ENCODE data around the gene STK24. TPM values are rescaled to one million over a fixed set of nuclear protein-coding genes. Genes with fewer than 3 reads are reported as not detected.
A peak's percentile ranks its signal among the peaks of the same experiment; 100 is the strongest.

The STK24 gene
- total RNA-seq, 2 experiments from 2014 or later, result 134 to 148 TPM

GRCh38 chr13:98480915-98481877 lies 95.7 kb downstream of the STK24 start:
- Mint-ChIP-seq H3K4me3 (peak overlapping the region; percentile 0), H3K9me3 (ENCODE audit: low read depth) (no peaks in the 10 kb centered on the region), H3K27ac (peak overlapping the region; percentile 78), H3K36me3 (peaks cover 16% of the 10 kb centered on the region), H3K27me3 (no peaks in the 10 kb centered on the region), H3K4me1 (peaks cover 87% of the 10 kb centered on the region)
- CTCF ChIA-PET, result interaction anchor here (1.1 to 3.0 kb wide), 5 partner anchors 15 to 172 kb away, joined by 3 to 17 read pairs (median 6); no protein-coding TSS in a partner anchor
- peak; percentile 45 for ATAC-seq
- DNase-seq, result peak; percentile 73

- CTCF ChIA-PET, result no interaction called here
- Mint-ChIP-seq H3K27ac (no peak overlapping the region), H3K36me3 (peaks cover 22% of the 10 kb centered on the region), H3K4me1 (peaks cover 79% of the 10 kb centered on the region), H3K27me3 (no peaks in the 10 kb centered on the region), H3K9me3 (ENCODE audit: low read depth) (no peaks in the 10 kb centered on the region), H3K4me3 (no peak overlapping the region)
- ATAC-seq, result no peak
- DNase-seq, result no peak
Measured at GRCh38 chr13:98479496-98480003, 97.4 kb downstream of the STK24 start.

GRCh38 chr13:98478189-98479129 lies 98.4 kb downstream of the STK24 start:
- ATAC-seq (no peak), DNase-seq (peak; percentile 68)
- peaks cover 2% of the 10 kb centered on the region for H3K9me3 Mint-ChIP-seq (ENCODE audit: low read depth)
- CTCF ChIA-PET, result no interaction called here
- peak overlapping the region; percentile 39 for H3K27ac Mint-ChIP-seq
- H3K4me3 Mint-ChIP-seq, result peak overlapping the region; percentile 0
- H3K36me3 Mint-ChIP-seq, result peaks cover 33% of the 10 kb centered on the region
- no peaks in the 10 kb centered on the region for H3K27me3 Mint-ChIP-seq
- H3K4me1 Mint-ChIP-seq, result peaks cover 75% of the 10 kb centered on the region

GRCh38 chr13:98476538-98476966 lies 100.4 kb downstream of the STK24 start:
- peak overlapping the region; percentile 61 for H3K27ac Mint-ChIP-seq
- no peaks in the 10 kb centered on the region for H3K27me3 Mint-ChIP-seq
- peaks cover 2% of the 10 kb centered on the region for H3K9me3 Mint-ChIP-seq (ENCODE audit: low read depth)
- peaks cover 51% of the 10 kb centered on the region for H3K36me3 Mint-ChIP-seq
- peaks cover 71% of the 10 kb centered on the region for H3K4me1 Mint-ChIP-seq
- ATAC-seq (peak; percentile 87), DNase-seq (peak; percentile 97)
- CTCF ChIA-PET, result interaction anchor here (0.6 to 1.6 kb wide), 6 partner anchors 10 to 177 kb away, joined by 3 to 5 read pairs (median 4); no protein-coding TSS in a partner anchor
- H3K4me3 Mint-ChIP-seq, result peak overlapping the region; percentile 51

DNA sequence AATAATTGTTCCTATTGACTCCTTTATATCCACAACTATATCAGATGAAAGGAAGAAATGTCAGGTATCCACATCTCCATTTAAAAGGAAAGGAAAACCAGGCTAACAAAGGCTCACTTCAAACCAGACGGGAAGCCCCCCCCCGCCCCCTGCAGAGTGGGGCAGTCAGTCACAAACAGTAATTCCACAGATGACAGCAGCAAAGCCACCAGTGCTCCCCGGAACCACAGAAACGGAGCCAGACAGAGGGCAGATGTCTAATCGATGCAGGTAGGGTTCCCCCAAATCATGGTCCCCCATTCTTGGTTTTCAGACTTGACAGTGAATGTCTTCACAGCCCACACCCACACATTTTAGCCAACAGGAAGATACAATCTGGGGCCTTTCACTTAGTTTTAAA lies 100.8 kb downstream of the STK24 start:
- H3K9me3 Mint-ChIP-seq (ENCODE audit: low read depth), result peaks cover 2% of the 10 kb centered on the region
- H3K36me3 Mint-ChIP-seq, result peaks cover 53% of the 10 kb centered on the region
- H3K4me3 Mint-ChIP-seq, result peak overlapping the region; percentile 51
- H3K27ac Mint-ChIP-seq, result peak overlapping the region; percentile 61
- ATAC-seq (peak; percentile 48), DNase-seq (peak; percentile 85)
- H3K27me3 Mint-ChIP-seq, result no peaks in the 10 kb centered on the region
- CTCF ChIA-PET, result interaction anchor here (0.6 to 1.6 kb wide), 6 partner anchors 9 to 177 kb away, joined by 3 to 5 read pairs (median 4); no protein-coding TSS in a partner anchor
- peaks cover 68% of the 10 kb centered on the region for H3K4me1 Mint-ChIP-seq

- CTCF ChIA-PET, result interaction anchor here (0.6 to 1.6 kb wide), 3 partner anchors 9 to 137 kb away, joined by 3 to 5 read pairs (median 3); no protein-coding TSS in a partner anchor
- Mint-ChIP-seq H3K4me3 (no peak overlapping the region), H3K27ac (no peak overlapping the region), H3K9me3 (ENCODE audit: low read depth) (peaks cover 2% of the 10 kb centered on the region), H3K27me3 (no peaks in the 10 kb centered on the region), H3K36me3 (peaks cover 52% of the 10 kb centered on the region), H3K4me1 (peaks cover 64% of the 10 kb centered on the region)
- ATAC-seq (no peak), DNase-seq (no peak)
Measured at GRCh38 chr13:98475522-98475921, 101.4 kb downstream of the STK24 start.

DNA sequence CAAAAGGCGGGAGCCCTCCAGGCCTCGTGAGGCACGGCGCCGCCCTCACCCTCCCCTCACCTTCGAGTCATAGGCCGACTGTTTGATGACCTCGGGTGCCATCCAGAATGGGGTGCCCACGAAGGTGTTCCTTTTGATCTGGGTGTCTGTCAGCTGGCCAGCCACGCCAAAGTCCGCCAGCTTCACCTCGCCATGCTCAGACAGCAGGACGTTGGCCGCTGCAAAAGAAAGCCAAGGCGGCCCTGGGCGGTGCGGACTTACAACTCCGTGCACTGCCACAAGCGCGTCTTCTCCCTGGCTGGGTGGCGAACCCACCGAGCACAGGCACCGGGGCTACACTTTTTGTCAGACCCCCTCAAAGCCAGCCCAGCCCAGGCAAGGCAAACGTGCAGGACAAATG lies 102.1 kb downstream of the STK24 start:
- Mint-ChIP-seq H3K4me3 (no peak overlapping the region), H3K27ac (no peak overlapping the region), H3K9me3 (ENCODE audit: low read depth) (peaks cover 2% of the 10 kb centered on the region), H3K4me1 (peaks cover 64% of the 10 kb centered on the region), H3K36me3 (peaks cover 52% of the 10 kb centered on the region), H3K27me3 (no peaks in the 10 kb centered on the region)
- ATAC-seq (no peak), DNase-seq (no peak)
- CTCF ChIA-PET, result interaction anchor here (1.4 kb wide), 1 partner anchor 29 kb away, joined by 3 read pairs; no protein-coding TSS in a partner anchor

DNA sequence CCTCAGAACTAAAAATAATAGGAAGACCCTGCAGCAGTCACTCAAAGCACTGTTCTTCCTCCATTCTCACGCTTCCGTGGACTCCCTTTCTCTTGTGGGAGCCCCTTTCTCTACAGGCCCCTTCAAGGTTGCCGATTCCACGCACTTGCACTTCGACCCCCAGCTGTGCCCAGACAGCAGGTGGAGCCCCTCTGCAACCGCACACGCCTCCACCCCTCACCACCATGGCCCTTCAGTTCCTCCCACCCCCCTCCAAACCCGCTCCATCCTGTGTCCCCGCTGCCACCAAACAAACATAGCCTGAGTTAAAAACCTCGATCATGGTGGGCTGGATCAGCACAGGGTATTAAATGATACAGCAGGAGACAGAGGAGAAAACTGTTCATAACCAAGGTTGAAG lies 102.6 kb downstream of the STK24 start:
- ATAC-seq (no peak), DNase-seq (no peak)
- H3K4me1 Mint-ChIP-seq, result peaks cover 60% of the 10 kb centered on the region
- peaks cover 52% of the 10 kb centered on the region for H3K36me3 Mint-ChIP-seq
- H3K4me3 Mint-ChIP-seq, result no peak overlapping the region
- no peaks in the 10 kb centered on the region for H3K27me3 Mint-ChIP-seq
- peaks cover 2% of the 10 kb centered on the region for H3K9me3 Mint-ChIP-seq (ENCODE audit: low read depth)
- no peak overlapping the region for H3K27ac Mint-ChIP-seq
- CTCF ChIA-PET, result interaction anchor here (1.4 to 1.5 kb wide), 2 partner anchors 14 to 29 kb away, joined by 3 read pairs; no protein-coding TSS in a partner anchor

- H3K27me3 Mint-ChIP-seq, result no peaks in the 10 kb centered on the region
- no peak overlapping the region for H3K27ac Mint-ChIP-seq
- peaks cover 53% of the 10 kb centered on the region for H3K36me3 Mint-ChIP-seq
- ATAC-seq (no peak), DNase-seq (no peak)
- CTCF ChIA-PET, result interaction anchor here (1.4 to 1.5 kb wide), 2 partner anchors 15 to 28 kb away, joined by 3 read pairs; no protein-coding TSS in a partner anchor
- peaks cover 56% of the 10 kb centered on the region for H3K4me1 Mint-ChIP-seq
- no peak overlapping the region for H3K4me3 Mint-ChIP-seq
- peaks cover 2% of the 10 kb centered on the region for H3K9me3 Mint-ChIP-seq (ENCODE audit: low read depth)
Measured at GRCh38 chr13:98473788-98474144, 103.1 kb downstream of the STK24 start.

DNA sequence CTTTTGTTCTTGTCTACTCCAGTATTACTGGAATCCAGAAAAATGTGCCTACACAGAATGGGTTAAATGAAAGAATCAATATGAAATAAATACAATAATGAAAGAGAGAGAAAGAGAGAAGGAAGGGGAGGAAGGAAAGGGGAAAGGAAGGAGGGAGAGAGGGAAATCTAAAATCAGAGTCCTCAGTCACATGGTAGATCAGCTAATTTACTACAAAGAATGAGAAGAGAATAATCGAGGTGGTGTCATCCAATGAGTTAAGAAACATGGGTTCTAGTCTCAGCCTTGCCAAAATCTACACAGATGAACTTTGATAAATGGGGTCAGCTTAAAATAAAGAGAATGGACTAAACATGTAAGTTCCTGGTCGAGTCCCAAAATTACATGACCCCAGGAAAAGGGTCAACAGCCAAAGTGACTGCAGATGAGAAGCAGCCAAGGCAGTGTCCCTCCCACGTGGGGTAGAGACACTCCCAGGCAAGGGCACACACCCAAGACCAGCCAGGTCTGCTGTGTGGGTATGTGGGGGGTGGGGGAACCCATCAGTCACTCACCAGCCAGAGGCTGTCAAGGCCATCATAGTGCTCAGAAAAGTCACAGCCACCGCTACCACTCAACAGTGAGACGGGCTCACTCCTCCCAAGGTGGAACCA lies 103.6 kb downstream of the STK24 start:
- Mint-ChIP-seq H3K27ac (peak overlapping the region; percentile 72), H3K4me3 (no peak overlapping the region), H3K9me3 (ENCODE audit: low read depth) (peaks cover 2% of the 10 kb centered on the region), H3K4me1 (peaks cover 51% of the 10 kb centered on the region), H3K36me3 (peaks cover 56% of the 10 kb centered on the region), H3K27me3 (no peaks in the 10 kb centered on the region)
- no peak for DNase-seq
- CTCF ChIA-PET, result interaction anchor here (1.4 to 1.5 kb wide), 3 partner anchors 15 to 28 kb away, joined by 3 to 5 read pairs (median 3); no protein-coding TSS in a partner anchor
- no peak for ATAC-seq

GRCh38 chr13:98471934-98472333 lies 105.0 kb downstream of the STK24 start:
- no peak overlapping the region for H3K4me3 Mint-ChIP-seq
- CTCF ChIA-PET, result interaction anchor here (0.8 to 1.5 kb wide), 3 partner anchors 27 to 135 kb away, joined by 3 to 5 read pairs (median 4); no protein-coding TSS in a partner anchor
- peaks cover 39% of the 10 kb centered on the region for H3K4me1 Mint-ChIP-seq
- H3K27ac Mint-ChIP-seq, result no peak overlapping the region
- peaks cover 2% of the 10 kb centered on the region for H3K9me3 Mint-ChIP-seq (ENCODE audit: low read depth)
- DNase-seq (no peak), ATAC-seq (no peak)
- H3K27me3 Mint-ChIP-seq, result no peaks in the 10 kb centered on the region
- H3K36me3 Mint-ChIP-seq, result peaks cover 48% of the 10 kb centered on the region

DNA sequence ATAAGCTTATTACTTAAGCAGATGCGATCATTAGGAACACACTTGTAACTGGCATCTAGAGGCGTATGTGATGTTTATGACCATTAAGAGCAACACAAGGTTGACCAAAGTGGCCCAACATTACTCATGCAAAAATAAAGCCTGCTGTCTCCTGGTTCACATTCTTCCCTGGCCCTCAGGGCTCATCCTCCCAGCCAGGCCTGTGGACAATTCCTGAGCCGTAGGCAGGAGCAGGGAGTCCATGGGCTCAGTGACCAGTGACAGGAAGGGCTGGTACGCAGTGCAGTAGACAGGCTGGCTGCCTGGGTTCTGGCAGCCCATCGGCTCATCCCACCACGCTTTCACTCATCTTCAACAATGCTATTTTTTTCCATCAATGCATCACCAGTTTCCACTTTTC lies 106.0 kb downstream of the STK24 start:
- no peak overlapping the region for H3K27ac Mint-ChIP-seq
- peaks cover 52% of the 10 kb centered on the region for H3K36me3 Mint-ChIP-seq
- CTCF ChIA-PET, result interaction anchor here (1.5 kb wide), 1 partner anchor 136 kb away, joined by 3 read pairs; no protein-coding TSS in a partner anchor

More for the DNA sequence above, 106.0 kb downstream of the STK24 start:
- H3K4me1 Mint-ChIP-seq, result peaks cover 32% of the 10 kb centered on the region
- DNase-seq, result no peak
- H3K27me3 Mint-ChIP-seq, result no peaks in the 10 kb centered on the region
- no peak for ATAC-seq
- no peak overlapping the region for H3K4me3 Mint-ChIP-seq
- peaks cover 2% of the 10 kb centered on the region for H3K9me3 Mint-ChIP-seq (ENCODE audit: low read depth)

Measured in activated CD8-positive, alpha-beta memory T cell treated with anti-CD3 and anti-CD28 coated beads, Interleukin-2, amount 10 ng/mL, durations not matched to agents 7 days and 5 days (primary cell).